Stimulated activated memory B cell treated with anti-CD40 and anti-IgM and Interleukin-4, amounts not matched to agents 10 μg/mL and 1 μg/mL and 100 μg/mL, for 72 hours (primary cell): ENCODE measurements around the gene MACROD2.

Source experiments
- ATAC-seq: fragments of 150-1000 bp; cut with Tn5 transposase; 2 replicates; pipeline ENCODE4 v1.10.0; 2021
- H3K27ac Mint-ChIP-seq: one replicate; pipeline ENCODE4 v1.8.0; 2022; ENCODE audit warnings: mild to moderate bottlenecking, mixed read lengths
- H3K27me3 Mint-ChIP-seq: one replicate; pipeline ENCODE4 v1.8.0; 2022; ENCODE audit warnings: mixed read lengths
- H3K36me3 Mint-ChIP-seq: one replicate; pipeline ENCODE4 v1.8.0; 2022; ENCODE audit warnings: mixed read lengths
- H3K4me1 Mint-ChIP-seq: one replicate; pipeline ENCODE4 v1.8.0; 2022; ENCODE audit warnings: mixed read lengths
- H3K4me3 Mint-ChIP-seq: one replicate; pipeline ENCODE4 v1.8.0; 2022; ENCODE audit warnings: mild to moderate bottlenecking, moderate library complexity, mixed read lengths
- H3K9me3 Mint-ChIP-seq: one replicate; pipeline ENCODE4 v1.8.0; 2022; ENCODE audit warnings: mixed read lengths

Gene MACROD2

GRCh38 chr20:14491436-14491835 is 496.1 kb downstream of the MACROD2 start:
- Mint-ChIP-seq H3K27ac (no peak overlapping the region), H3K9me3 (no peaks in the 10 kb centered on the region), H3K4me3 (no peak overlapping the region), H3K36me3 (no peaks in the 10 kb centered on the region), H3K27me3 (no peaks in the 10 kb centered on the region), H3K4me1 (no peaks in the 10 kb centered on the region)
- no peak for ATAC-seq

GRCh38 chr20:14493408-14493807 is 498.1 kb downstream of the MACROD2 start:
- H3K4me1 Mint-ChIP-seq = no peaks in the 10 kb centered on the region

GRCh38 chr20:14494355-14494754 is 499.0 kb downstream of the MACROD2 start:
- no peaks in the 10 kb centered on the region for H3K9me3 Mint-ChIP-seq
- H3K4me1 Mint-ChIP-seq = no peaks in the 10 kb centered on the region
- ATAC-seq = no peak
- H3K27me3 Mint-ChIP-seq = no peaks in the 10 kb centered on the region
- H3K4me3 Mint-ChIP-seq = no peak overlapping the region
- H3K27ac Mint-ChIP-seq = no peak overlapping the region
- H3K36me3 Mint-ChIP-seq = no peaks in the 10 kb centered on the region

More at GRCh38 chr20:14493408-14493807, 498.1 kb downstream of the MACROD2 start:
- H3K4me3 Mint-ChIP-seq = no peak overlapping the region
- H3K27me3 Mint-ChIP-seq = no peaks in the 10 kb centered on the region
- H3K36me3 Mint-ChIP-seq = no peaks in the 10 kb centered on the region
- H3K27ac Mint-ChIP-seq = no peak overlapping the region
- no peak for ATAC-seq
- H3K9me3 Mint-ChIP-seq = no peaks in the 10 kb centered on the region

GRCh38 chr20:14495066-14495465 is 499.8 kb downstream of the MACROD2 start:
- ATAC-seq = no peak
- H3K4me3 Mint-ChIP-seq = no peak overlapping the region
- H3K27me3 Mint-ChIP-seq = no peaks in the 10 kb centered on the region
- no peaks in the 10 kb centered on the region for H3K4me1 Mint-ChIP-seq
- H3K36me3 Mint-ChIP-seq = no peaks in the 10 kb centered on the region
- no peak overlapping the region for H3K27ac Mint-ChIP-seq
- H3K9me3 Mint-ChIP-seq = no peaks in the 10 kb centered on the region

- no peaks in the 10 kb centered on the region for H3K4me1 Mint-ChIP-seq
- no peak overlapping the region for H3K4me3 Mint-ChIP-seq
- H3K9me3 Mint-ChIP-seq = no peaks in the 10 kb centered on the region
- no peaks in the 10 kb centered on the region for H3K27me3 Mint-ChIP-seq
- H3K36me3 Mint-ChIP-seq = no peaks in the 10 kb centered on the region
- no peak overlapping the region for H3K27ac Mint-ChIP-seq
- ATAC-seq = no peak
Measured at GRCh38 chr20:14497004-14497403, 501.7 kb downstream of the MACROD2 start.

- Mint-ChIP-seq H3K4me3 (no peak overlapping the region), H3K4me1 (no peaks in the 10 kb centered on the region), H3K27ac (no peak overlapping the region), H3K36me3 (no peaks in the 10 kb centered on the region), H3K9me3 (no peaks in the 10 kb centered on the region), H3K27me3 (no peaks in the 10 kb centered on the region)
- ATAC-seq = no peak
Measured at GRCh38 chr20:14498772-14499171, 503.5 kb downstream of the MACROD2 start.

- Mint-ChIP-seq H3K27ac (no peak overlapping the region), H3K9me3 (no peaks in the 10 kb centered on the region), H3K4me3 (no peak overlapping the region), H3K36me3 (no peaks in the 10 kb centered on the region), H3K27me3 (no peaks in the 10 kb centered on the region), H3K4me1 (no peaks in the 10 kb centered on the region)
- ATAC-seq = no peak
Measured at GRCh38 chr20:14505476-14505875, 510.2 kb downstream of the MACROD2 start.

- H3K36me3 Mint-ChIP-seq = no peaks in the 10 kb centered on the region
- H3K4me1 Mint-ChIP-seq = no peaks in the 10 kb centered on the region
- no peaks in the 10 kb centered on the region for H3K27me3 Mint-ChIP-seq
- H3K9me3 Mint-ChIP-seq = no peaks in the 10 kb centered on the region
- no peak overlapping the region for H3K4me3 Mint-ChIP-seq
- H3K27ac Mint-ChIP-seq = no peak overlapping the region
- no peak for ATAC-seq
Measured at GRCh38 chr20:14507711-14508110, 512.4 kb downstream of the MACROD2 start.

- H3K4me3 Mint-ChIP-seq = no peak overlapping the region
- no peak overlapping the region for H3K27ac Mint-ChIP-seq
- no peaks in the 10 kb centered on the region for H3K9me3 Mint-ChIP-seq
- no peaks in the 10 kb centered on the region for H3K27me3 Mint-ChIP-seq
- no peak for ATAC-seq
- no peaks in the 10 kb centered on the region for H3K36me3 Mint-ChIP-seq
- H3K4me1 Mint-ChIP-seq = no peaks in the 10 kb centered on the region
Measured at GRCh38 chr20:14510341-14510740, 515.0 kb downstream of the MACROD2 start.

- ATAC-seq = no peak
- H3K36me3 Mint-ChIP-seq = no peaks in the 10 kb centered on the region
- H3K4me1 Mint-ChIP-seq = no peaks in the 10 kb centered on the region
- H3K27ac Mint-ChIP-seq = no peak overlapping the region
- H3K9me3 Mint-ChIP-seq = no peaks in the 10 kb centered on the region
- no peak overlapping the region for H3K4me3 Mint-ChIP-seq
- H3K27me3 Mint-ChIP-seq = no peaks in the 10 kb centered on the region
Measured at GRCh38 chr20:14512839-14513238, 517.5 kb downstream of the MACROD2 start.

- Mint-ChIP-seq H3K27ac (no peak overlapping the region), H3K27me3 (no peaks in the 10 kb centered on the region), H3K4me1 (no peaks in the 10 kb centered on the region), H3K9me3 (peaks cover 3% of the 10 kb centered on the region), H3K4me3 (no peak overlapping the region), H3K36me3 (no peaks in the 10 kb centered on the region)
- no peak for ATAC-seq
Measured at GRCh38 chr20:14518648-14519047, 523.3 kb downstream of the MACROD2 start.

- H3K27me3 Mint-ChIP-seq = no peaks in the 10 kb centered on the region
- no peak overlapping the region for H3K27ac Mint-ChIP-seq
- H3K9me3 Mint-ChIP-seq = peaks cover 3% of the 10 kb centered on the region
Measured at GRCh38 chr20:14521016-14521415, 525.7 kb downstream of the MACROD2 start.

GRCh38 chr20:14521436-14521835 is 526.1 kb downstream of the MACROD2 start:
- no peak overlapping the region for H3K27ac Mint-ChIP-seq
- H3K36me3 Mint-ChIP-seq = no peaks in the 10 kb centered on the region
- peaks cover 3% of the 10 kb centered on the region for H3K9me3 Mint-ChIP-seq
- H3K4me1 Mint-ChIP-seq = no peaks in the 10 kb centered on the region
- no peaks in the 10 kb centered on the region for H3K27me3 Mint-ChIP-seq
- H3K4me3 Mint-ChIP-seq = no peak overlapping the region
- ATAC-seq = no peak

More at GRCh38 chr20:14521016-14521415, 525.7 kb downstream of the MACROD2 start:
- H3K36me3 Mint-ChIP-seq = no peaks in the 10 kb centered on the region
- no peaks in the 10 kb centered on the region for H3K4me1 Mint-ChIP-seq
- no peak overlapping the region for H3K4me3 Mint-ChIP-seq
- no peak for ATAC-seq

- Mint-ChIP-seq H3K36me3 (no peaks in the 10 kb centered on the region), H3K27me3 (no peaks in the 10 kb centered on the region), H3K9me3 (peaks cover 3% of the 10 kb centered on the region), H3K27ac (no peak overlapping the region), H3K4me3 (no peak overlapping the region), H3K4me1 (no peaks in the 10 kb centered on the region)
- ATAC-seq = no peak
Measured at GRCh38 chr20:14522595-14522994, 527.3 kb downstream of the MACROD2 start.

- peaks cover 3% of the 10 kb centered on the region for H3K9me3 Mint-ChIP-seq
Measured at GRCh38 chr20:14523090-14523489, 527.8 kb downstream of the MACROD2 start.

GRCh38 chr20:14525426-14525825 is 530.1 kb downstream of the MACROD2 start:
- no peaks in the 10 kb centered on the region for H3K4me1 Mint-ChIP-seq
- H3K4me3 Mint-ChIP-seq = no peak overlapping the region
- no peak for ATAC-seq
- H3K36me3 Mint-ChIP-seq = no peaks in the 10 kb centered on the region
- H3K27me3 Mint-ChIP-seq = no peaks in the 10 kb centered on the region
- H3K9me3 Mint-ChIP-seq = peaks cover 3% of the 10 kb centered on the region
- H3K27ac Mint-ChIP-seq = no peak overlapping the region

More at GRCh38 chr20:14523090-14523489, 527.8 kb downstream of the MACROD2 start:
- Mint-ChIP-seq H3K27ac (no peak overlapping the region), H3K4me3 (no peak overlapping the region), H3K27me3 (no peaks in the 10 kb centered on the region), H3K36me3 (no peaks in the 10 kb centered on the region), H3K4me1 (no peaks in the 10 kb centered on the region)
- ATAC-seq = no peak

- H3K36me3 Mint-ChIP-seq = no peaks in the 10 kb centered on the region
- no peaks in the 10 kb centered on the region for H3K9me3 Mint-ChIP-seq
- no peak overlapping the region for H3K27ac Mint-ChIP-seq
- no peaks in the 10 kb centered on the region for H3K4me1 Mint-ChIP-seq
- no peaks in the 10 kb centered on the region for H3K27me3 Mint-ChIP-seq
- no peak overlapping the region for H3K4me3 Mint-ChIP-seq
- ATAC-seq = no peak
Measured at GRCh38 chr20:14526891-14527290, 531.6 kb downstream of the MACROD2 start.
